OCI-LY3 (cell line): Measurements from ENCODE around the gene INSC.

Source experiments
- CTCF ChIP-seq: fragments of 200-600, 300-600 bp; sonication (generic); IDR thresholded peaks from 2 replicates; pipeline ENCODE4 v1.5.1; 2014; ENCODE audit warnings: antibody characterized with exemption, low read length, low read depth
- EZH2phosphoT487 ChIP-seq: fragments of 200-600 bp; shearing (Covaris generic); IDR thresholded peaks from 2 replicates; pipeline ENCODE4 v1.6.1; 2018; ENCODE audit warnings: antibody characterized with exemption, mixed run types, low read depth

GRCh38 chr11:15180212-15180792 is 65.6 kb downstream of the INSC start:
- TF ChIP-seq CTCF (no peak), EZH2phosphoT487 (no peak)
